Fibroblast of the conjunctiva (primary cell): Measurements from ENCODE around the gene EPB41L3.

Experiments used
- DNase-seq: peaks from one replicate; pipeline ENCODE4 v3.0.0-alpha.2; 2010; ENCODE audit warnings: low read depth

Gene EPB41L3

GRCh38 chr18:5451871-5452270 is 91.9 kb downstream of the EPB41L3 start:
- no peak for DNase-seq

DNA sequence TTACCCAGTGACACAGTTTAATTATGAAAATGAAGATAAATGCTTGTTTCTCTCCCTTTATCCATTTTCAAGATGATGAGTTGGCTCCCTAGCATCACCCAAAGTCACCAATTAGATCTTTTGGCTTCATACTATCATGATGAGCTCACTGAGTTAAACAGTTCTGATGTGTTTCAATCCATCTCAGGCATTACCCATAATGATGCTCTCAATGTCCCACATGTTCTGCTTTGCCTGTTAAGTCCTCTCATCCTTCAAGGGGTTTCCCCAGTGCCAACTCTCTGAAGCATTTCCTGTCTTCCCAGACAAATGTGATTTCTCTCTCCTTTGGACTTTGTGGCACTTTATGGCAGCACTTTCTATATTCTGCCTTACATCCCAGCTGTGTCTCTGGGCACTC is 92.6 kb downstream of the EPB41L3 start:
- no peak for DNase-seq

GRCh38 chr18:5449858-5450509 is 93.8 kb downstream of the EPB41L3 start:
- DNase-seq = no peak

- DNase-seq = no peak
Measured at GRCh38 chr18:5447442-5447841, 96.4 kb downstream of the EPB41L3 start.

DNA sequence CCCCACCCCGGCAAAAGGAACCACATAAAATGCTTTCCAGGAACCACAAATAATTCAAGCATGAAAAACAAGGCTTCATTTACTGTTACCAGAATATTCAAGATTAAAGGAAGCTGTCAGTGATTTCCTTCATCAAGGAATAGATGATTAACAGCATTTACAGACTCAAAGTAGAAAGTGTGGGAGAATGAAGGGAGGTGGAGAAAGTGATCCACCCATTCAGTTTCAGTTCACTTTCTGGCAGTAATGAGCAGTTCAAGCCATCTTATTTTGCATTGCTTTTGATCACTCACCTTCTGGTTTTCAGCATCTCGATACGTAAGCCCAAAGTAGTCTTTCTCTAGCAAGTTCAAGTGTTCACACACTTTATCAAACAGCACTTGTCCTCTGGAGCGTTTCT is 99.0 kb downstream of the EPB41L3 start:
- DNase-seq = no peak

DNA sequence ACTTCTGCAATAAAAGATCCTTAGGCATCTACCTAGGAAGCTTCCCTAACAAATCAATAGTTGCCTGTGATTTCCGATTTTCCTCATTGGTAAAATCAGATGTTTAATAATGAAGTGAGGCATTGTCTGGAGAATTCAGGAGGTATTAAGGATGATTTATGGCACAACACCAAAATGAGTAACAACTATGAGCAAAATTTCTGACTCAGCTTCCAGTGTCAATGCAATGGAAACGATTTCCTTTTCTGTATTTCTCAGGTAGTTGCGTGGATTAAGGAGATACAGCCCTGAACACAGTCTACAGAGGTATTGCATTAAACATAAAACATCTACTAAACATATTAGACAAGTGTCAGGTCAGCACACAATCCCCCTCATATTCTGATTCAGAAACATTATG is 99.5 kb downstream of the EPB41L3 start:
- no peak for DNase-seq

DNA sequence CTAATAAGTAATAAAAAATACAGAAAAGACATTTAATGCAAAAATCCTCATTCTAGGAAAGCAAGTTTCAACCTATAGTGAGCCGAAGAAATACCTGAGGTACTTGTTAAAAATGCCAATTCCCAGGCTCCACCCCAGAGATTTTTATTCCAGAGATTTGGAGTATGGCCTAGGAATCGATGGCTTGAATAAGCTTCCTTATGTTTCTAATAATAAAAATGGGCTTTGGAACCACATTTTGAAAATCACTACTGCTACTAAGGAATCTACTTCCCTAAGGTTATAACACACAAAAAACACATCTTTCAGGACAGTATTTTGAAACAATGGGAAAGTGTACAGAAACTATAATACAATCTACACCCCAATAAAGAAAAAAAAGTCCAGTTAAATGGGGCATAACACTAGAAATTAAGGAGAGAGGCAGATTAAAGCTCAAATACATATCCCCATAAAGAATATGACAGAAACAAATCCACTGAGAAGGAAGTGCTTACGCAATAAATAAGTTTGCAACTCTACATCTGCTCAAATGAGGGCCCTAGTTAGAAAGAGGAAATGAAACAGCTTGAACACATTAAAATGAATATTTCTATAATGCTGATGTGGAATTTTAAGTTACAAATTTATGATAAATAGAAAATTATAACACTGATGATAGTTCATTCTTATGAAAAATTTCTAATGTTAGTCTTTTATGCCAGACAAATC is 103.7 kb downstream of the EPB41L3 start:
- no peak for DNase-seq

DNA sequence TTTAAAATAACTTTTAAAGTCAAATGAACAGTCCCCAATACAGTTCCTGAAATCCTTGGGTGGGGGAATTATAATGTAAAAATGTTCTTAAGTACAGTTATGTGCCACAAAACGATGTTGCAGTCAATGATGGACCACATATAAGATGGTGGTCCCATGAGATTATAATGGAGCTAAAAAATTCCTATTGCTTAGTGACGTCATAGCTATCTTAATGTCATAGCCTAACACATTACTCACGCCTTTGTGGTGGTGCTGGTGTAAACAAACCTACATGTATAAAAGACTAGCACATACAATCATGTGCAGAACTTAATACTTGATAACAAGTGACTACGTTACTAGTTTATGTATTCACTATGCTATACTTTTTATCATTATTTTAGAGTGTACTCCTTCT is 109.4 kb downstream of the EPB41L3 start:
- no peak for DNase-seq

DNA sequence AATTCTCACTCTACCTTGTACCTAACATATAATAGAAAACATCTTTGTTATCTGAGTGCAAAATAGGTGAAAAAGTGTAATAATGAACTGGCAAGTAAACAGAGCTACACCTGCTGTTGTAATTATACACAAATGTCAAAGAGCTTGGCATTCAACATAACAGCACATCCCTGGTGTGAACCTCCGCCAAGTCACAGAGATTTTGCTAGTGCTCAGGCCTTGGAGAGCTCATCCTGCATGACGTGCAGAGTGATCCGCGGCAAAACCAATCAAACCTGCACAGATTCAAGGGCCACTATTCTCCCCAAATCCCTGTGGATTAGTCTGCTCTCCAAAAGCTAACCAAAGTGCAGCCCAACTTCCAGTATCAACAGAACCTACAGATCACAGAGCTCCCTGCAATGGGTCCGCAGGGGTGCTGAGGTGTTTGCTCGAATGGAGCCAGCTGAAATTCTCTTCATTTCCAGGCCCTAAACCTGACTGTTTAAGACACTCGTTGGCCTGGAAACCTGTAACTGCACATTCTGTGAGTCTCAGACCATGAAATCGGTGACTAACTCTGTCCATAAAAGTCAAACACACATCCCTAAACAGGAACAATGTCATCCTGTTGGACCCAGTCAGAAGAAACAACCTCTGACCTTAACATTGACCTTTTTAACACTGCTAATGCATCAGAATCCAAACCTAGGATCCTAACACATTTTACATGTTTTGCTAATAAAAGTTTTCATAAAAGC is 111.8 kb downstream of the EPB41L3 start:
- DNase-seq = no peak

- no peak for DNase-seq
Measured at GRCh38 chr18:5430131-5430530, 113.7 kb downstream of the EPB41L3 start.

DNA sequence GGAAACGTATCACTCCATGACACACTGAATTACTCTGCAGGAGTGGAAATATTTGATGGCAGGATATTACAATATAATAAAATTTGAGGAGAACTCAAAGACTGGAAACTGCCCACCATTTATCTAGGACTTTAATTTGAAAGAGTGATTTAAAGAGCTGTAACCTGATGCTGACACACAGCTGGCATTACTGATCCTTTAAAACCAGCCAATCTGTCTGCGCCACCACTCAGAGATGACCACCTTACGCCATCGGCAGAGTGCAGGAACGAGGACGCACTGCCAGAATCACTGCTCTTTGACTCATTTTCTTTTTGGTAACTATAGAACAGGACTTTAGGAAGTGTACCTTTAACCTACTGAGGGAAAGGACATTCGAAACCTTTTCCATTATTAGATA is 114.1 kb downstream of the EPB41L3 start:
- no peak for DNase-seq

- DNase-seq = no peak
Measured at GRCh38 chr18:5425721-5426120, 118.1 kb downstream of the EPB41L3 start.

GRCh38 chr18:5424903-5425664 is 118.7 kb downstream of the EPB41L3 start:
- DNase-seq = peak; percentile 35

DNA sequence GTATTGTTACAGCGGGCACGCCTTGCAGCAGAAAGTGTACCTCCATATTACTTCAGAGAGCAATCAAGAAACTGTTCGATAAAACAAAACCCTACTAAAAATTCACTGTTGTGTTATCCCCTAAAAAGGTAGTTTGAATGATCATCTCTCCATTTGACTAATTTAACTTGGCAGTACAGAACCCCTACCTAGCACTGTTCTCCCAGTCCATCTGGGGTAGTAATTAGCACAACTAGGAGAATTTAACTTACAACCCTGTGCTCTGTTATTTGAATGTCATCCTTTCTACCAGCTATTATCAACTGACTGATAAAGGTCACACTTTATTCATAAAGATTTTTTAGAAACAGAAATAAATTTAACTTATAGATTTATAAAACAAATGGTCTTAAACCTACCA is 121.2 kb downstream of the EPB41L3 start:
- DNase-seq = no peak

DNA sequence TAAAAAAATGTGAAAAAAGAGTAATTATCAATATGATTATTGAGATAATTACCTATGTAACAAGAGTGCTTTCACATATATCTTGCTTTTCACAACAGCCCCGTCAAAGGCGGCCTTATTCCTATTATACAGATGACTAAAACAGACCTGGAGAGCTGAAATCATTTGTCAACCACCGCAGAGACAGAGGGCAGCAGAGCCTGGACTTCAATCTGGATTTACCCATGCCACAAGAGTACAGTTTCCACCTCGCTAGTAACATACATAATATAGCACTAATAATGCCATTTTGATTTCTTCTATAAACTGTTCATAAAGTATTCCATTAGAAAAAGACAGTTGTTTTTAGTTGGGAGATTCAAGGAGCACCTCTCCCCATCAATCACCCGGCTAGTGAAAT is 121.8 kb downstream of the EPB41L3 start:
- no peak for DNase-seq

GRCh38 chr18:5420906-5421305 is 122.9 kb downstream of the EPB41L3 start:
- DNase-seq = no peak

DNA sequence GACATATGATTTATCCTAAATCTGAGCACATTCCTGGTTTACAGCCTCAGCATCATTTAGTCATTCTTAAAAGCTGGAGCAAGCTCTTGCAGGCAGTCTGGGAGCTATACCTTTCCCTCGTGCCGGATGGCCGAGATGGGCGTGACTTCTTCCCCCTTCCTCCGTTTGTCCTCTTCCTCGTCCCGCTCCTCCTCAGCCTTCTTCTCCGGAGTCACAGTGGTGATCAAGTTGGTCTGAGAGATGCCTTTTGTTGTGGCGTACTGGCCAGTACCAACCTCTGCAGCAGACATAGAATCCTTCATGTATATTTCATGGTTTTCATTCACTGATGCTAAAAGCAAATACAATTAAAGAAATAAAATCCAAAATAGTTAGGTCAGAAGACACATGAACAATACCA is 124.2 kb downstream of the EPB41L3 start:
- no peak for DNase-seq

GRCh38 chr18:5419030-5419429 is 124.8 kb downstream of the EPB41L3 start:
- no peak for DNase-seq

DNA sequence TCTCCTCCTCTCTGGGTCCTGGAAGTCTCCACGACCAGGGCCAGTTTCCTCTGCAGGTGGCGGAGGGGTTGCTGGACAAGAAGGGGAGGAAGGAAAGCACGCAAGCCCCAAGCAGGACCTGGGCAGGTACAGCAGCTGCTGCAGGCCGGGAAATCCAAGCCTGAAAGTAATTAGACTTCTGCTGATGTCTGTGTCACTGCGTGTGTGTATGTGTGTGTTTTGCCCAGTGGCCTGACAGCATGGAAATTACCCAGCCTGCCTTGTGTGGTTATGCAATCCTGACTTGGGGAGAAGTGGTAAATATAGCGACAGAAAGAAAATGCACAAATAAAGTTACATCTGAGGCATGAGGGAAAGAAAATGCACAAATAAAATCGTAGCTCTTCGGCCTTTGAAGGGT is 126.5 kb downstream of the EPB41L3 start:
- DNase-seq = peak; percentile 9

GRCh38 chr18:5416112-5416511 is 127.7 kb downstream of the EPB41L3 start:
- no peak for DNase-seq

DNA sequence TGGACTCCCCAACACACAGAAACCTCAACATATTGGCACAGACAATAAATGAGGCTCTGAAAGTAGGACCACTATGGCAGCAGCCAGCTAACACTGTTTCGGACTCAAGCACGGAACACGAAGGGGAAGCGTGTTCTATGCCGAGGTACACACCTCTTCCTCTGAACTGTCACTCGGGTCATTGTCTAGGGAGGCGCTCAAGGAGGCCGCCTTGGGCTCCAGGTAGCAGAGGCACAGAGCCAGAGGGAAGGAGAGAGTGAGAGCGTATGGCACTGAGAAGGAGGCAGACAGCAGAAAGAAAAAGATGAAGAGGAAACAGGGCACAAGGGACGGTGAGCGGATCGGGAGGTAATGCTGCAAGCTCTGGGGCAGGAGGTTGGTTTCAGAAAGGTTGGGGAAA is 128.1 kb downstream of the EPB41L3 start:
- no peak for DNase-seq

GRCh38 chr18:5415031-5415430 is 128.8 kb downstream of the EPB41L3 start:
- DNase-seq = no peak

DNA sequence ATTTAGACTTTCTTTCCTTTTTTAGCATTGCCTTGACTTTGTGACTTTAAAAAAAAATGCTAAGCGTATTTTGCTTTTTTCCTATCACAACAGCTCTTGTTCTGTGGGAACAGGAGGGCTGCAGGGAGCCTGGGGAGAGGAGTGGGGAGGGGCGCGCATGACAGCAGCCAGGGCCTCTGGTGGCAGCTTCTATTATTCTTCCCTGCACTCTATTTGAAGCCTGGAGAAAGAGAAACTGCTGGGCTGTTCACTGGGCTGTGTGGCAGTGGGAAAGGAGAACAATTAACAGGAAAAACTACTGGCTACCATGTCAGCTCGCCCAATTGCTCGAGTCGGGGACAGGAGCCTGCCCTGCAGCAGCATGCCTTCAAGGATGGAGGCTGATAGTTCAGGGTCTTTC is 129.3 kb downstream of the EPB41L3 start:
- DNase-seq = no peak
